Caco-2 (cell line): ENCODE measurements around the gene GOLGA2. TPM values are rescaled to one million over a fixed set of nuclear protein-coding genes. Genes with fewer than 3 reads are reported as not detected.
A peak's percentile ranks its signal among the peaks of the same experiment; 100 is the strongest.

ENCODE experiments used
- BruUV-seq: library from RNA; stranded (reverse); fragments of 400-500 nt; replicated peaks from 2 replicates; lab custom pipeline; 2021; lab: Mats Ljungman, UMichigan
- CTCF ChIA-PET: fragments of 300-600 bp; sonication (Branson Sonifier 250); formaldehyde crosslinking; loops from one replicate; lab custom pipeline; 2022; ENCODE audit warnings: antibody characterized with exemption; lab: Charles Lee
- POLR2A ChIA-PET: fragments of 300-600 bp; sonication (Branson Sonifier 250); formaldehyde crosslinking; loops from one replicate; lab custom pipeline; 2022; ENCODE audit warnings: antibody characterized with exemption; lab: Charles Lee
- DNase-seq, 2 experiments: peaks; one replicate each; pipeline versions ENCODE4 v3.0.0 to v3.0.0-alpha.2; 2020 to 2022
- H3K27me3 ChIP-seq: replicated peaks from 2 replicates; pipeline ENCODE4 v1.6.0; 2011; ENCODE audit warnings: low read length; ENCODE audit not compliant: control insufficient read depth, insufficient read depth
- H3K36me3 ChIP-seq: 2 replicates; pipeline ENCODE4 v1.5.1; 2011; ENCODE audit warnings: low read length; ENCODE audit not compliant: control insufficient read depth, insufficient read depth
- H3K4me1 ChIP-seq: fragments of 250-450 bp; sonication (Bioruptor Pico); 2 replicates; pipeline ENCODE4 v1.5.1; 2020; ENCODE audit warnings: mild to moderate bottlenecking
- H3K4me3 ChIP-seq: 2 replicates; pipeline ENCODE4 v1.5.1; 2011; ENCODE audit warnings: low read depth, mild to moderate bottlenecking, control low read depth, low read length
- H3K9me3 ChIP-seq: fragments of 250-450 bp; sonication (Bioruptor Pico); 2 replicates; pipeline ENCODE4 v1.5.1; 2020; ENCODE audit warnings: mild to moderate bottlenecking, moderate library complexity
- H3K27ac Mint-ChIP-seq: one replicate; pipeline ENCODE4 v1.8.0; 2022; ENCODE audit warnings: mixed read lengths; ENCODE audit not compliant: unreplicated experiment
- H3K27me3 Mint-ChIP-seq: one replicate; pipeline ENCODE4 v1.8.0; 2022; ENCODE audit warnings: mixed read lengths; ENCODE audit not compliant: insufficient read depth, unreplicated experiment
- H3K36me3 Mint-ChIP-seq: one replicate; pipeline ENCODE4 v1.8.0; 2022; ENCODE audit warnings: mild to moderate bottlenecking, mixed read lengths; ENCODE audit not compliant: insufficient read depth, unreplicated experiment
- H3K4me1 Mint-ChIP-seq: one replicate; pipeline ENCODE4 v1.8.0; 2022; ENCODE audit warnings: low read depth, mixed read lengths; ENCODE audit not compliant: unreplicated experiment
- H3K4me3 Mint-ChIP-seq: one replicate; pipeline ENCODE4 v1.8.0; 2022; ENCODE audit warnings: mild to moderate bottlenecking, moderate library complexity, mixed read lengths; ENCODE audit not compliant: unreplicated experiment
- H3K9me3 Mint-ChIP-seq: one replicate; pipeline ENCODE4 v1.8.0; 2022; ENCODE audit warnings: mixed read lengths; ENCODE audit not compliant: unreplicated experiment
- intact Hi-C: fragments of 100-400 bp; cut with micrococcal nuclease; formaldehyde crosslinking; loops from one replicate; pipeline ENCODE4 v1.10.0; 2022; ENCODE audit not compliant: unreplicated experiment
- total RNA-seq: library from RNA; stranded (reverse); gene quantifications from 2 replicates; pipeline ENCODE4 v1.2.3, GENCODE V29; 2022
- TF ChIP-seq, protein P1 (sequence below), 2 experiments: fragments of 200-600 bp in 1 of 2; IDR thresholded peaks; 1 replicate in 1 of 2; 2 replicates in 1 of 2; pipeline versions ENCODE4 v1.5.1 to v1.8.0; 2011 to 2022; ENCODE audit warnings: antibody characterized with exemption in 1 of 2, control low read depth in 1 of 2, inconsistent platforms in 1 of 2, low read depth in 1 of 2, low read length in 1 of 2, mild to moderate bottlenecking in 1 of 2, moderate library complexity in 1 of 2; ENCODE audit not compliant: insufficient read depth in 1 of 2, severe bottlenecking in 1 of 2, unreplicated experiment in 1 of 2

The GOLGA2 gene
- total RNA-seq, 1 experiment from 2014 or later: 97.7 TPM

DNA sequence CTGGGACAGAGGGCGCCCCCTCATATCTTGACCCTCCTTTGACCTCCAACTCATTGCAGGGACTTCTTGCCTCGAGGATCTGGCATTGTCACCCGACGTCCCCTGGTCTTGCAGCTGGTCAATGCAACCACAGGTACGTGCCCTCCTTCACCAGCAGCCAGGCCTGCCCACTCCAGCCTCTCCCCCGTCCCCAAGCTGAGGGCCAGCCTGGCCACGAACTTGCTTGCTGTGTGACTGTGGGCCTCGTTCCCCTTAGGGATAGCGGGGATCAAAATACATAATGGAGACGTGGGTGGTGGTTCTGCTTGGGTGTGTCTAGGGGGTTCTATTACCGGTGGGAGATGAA, 57.7 kb downstream of the GOLGA2 start:
- peak overlapping the region; percentile 44 for H3K4me3 ChIP-seq
- no peaks in the 10 kb centered on the region for H3K27me3 ChIP-seq
- intact Hi-C loops: loop anchor here (1.0 kb wide), 4 partner anchors 15 to 58 kb away; partner anchors contain the start of genes DNM1, GOLGA2 and SWI5
- no peaks in the 10 kb centered on the region for H3K36me3 ChIP-seq
- peaks cover 6% of the 10 kb centered on the region for H3K36me3 Mint-ChIP-seq
- no peaks in the 10 kb centered on the region for H3K9me3 ChIP-seq
- H3K27ac Mint-ChIP-seq: peak overlapping the region; percentile 87
- H3K9me3 Mint-ChIP-seq: no peaks in the 10 kb centered on the region
- peaks cover 3% of the 10 kb centered on the region for H3K27me3 Mint-ChIP-seq
- peak overlapping the region; percentile 86 for H3K4me3 Mint-ChIP-seq
- H3K4me1 ChIP-seq: peaks cover 8% of the 10 kb centered on the region
- DNase-seq: peak in 1 of 2 experiments; percentile 23
- TF ChIP-seq, protein P1, sequence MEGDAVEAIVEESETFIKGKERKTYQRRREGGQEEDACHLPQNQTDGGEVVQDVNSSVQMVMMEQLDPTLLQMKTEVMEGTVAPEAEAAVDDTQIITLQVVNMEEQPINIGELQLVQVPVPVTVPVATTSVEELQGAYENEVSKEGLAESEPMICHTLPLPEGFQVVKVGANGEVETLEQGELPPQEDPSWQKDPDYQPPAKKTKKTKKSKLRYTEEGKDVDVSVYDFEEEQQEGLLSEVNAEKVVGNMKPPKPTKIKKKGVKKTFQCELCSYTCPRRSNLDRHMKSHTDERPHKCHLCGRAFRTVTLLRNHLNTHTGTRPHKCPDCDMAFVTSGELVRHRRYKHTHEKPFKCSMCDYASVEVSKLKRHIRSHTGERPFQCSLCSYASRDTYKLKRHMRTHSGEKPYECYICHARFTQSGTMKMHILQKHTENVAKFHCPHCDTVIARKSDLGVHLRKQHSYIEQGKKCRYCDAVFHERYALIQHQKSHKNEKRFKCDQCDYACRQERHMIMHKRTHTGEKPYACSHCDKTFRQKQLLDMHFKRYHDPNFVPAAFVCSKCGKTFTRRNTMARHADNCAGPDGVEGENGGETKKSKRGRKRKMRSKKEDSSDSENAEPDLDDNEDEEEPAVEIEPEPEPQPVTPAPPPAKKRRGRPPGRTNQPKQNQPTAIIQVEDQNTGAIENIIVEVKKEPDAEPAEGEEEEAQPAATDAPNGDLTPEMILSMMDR (IDR thresholded peaks at IDR 0.05; ENCODE audit: insufficient read depth in 1 of 2, low read depth in 1 of 2, low read length in 1 of 2, severe bottlenecking in 1 of 2, unreplicated experiment in 1 of 2): no peak
- no TSS peak for BruUV-seq
- POLR2A ChIA-PET: interaction anchor here (0.6 to 1.0 kb wide), 5 partner anchors 25 to 418 kb away, joined by 3 to 7 read pairs (median 4); partner anchors contain the start of genes GOLGA2 and SWI5
- peaks cover 12% of the 10 kb centered on the region for H3K4me1 Mint-ChIP-seq
- CTCF ChIA-PET: interaction anchor here (0.6 to 1.1 kb wide), 9 partner anchors 14 to 202 kb away, joined by 3 to 9 read pairs (median 5); no protein-coding TSS in a partner anchor

DNA sequence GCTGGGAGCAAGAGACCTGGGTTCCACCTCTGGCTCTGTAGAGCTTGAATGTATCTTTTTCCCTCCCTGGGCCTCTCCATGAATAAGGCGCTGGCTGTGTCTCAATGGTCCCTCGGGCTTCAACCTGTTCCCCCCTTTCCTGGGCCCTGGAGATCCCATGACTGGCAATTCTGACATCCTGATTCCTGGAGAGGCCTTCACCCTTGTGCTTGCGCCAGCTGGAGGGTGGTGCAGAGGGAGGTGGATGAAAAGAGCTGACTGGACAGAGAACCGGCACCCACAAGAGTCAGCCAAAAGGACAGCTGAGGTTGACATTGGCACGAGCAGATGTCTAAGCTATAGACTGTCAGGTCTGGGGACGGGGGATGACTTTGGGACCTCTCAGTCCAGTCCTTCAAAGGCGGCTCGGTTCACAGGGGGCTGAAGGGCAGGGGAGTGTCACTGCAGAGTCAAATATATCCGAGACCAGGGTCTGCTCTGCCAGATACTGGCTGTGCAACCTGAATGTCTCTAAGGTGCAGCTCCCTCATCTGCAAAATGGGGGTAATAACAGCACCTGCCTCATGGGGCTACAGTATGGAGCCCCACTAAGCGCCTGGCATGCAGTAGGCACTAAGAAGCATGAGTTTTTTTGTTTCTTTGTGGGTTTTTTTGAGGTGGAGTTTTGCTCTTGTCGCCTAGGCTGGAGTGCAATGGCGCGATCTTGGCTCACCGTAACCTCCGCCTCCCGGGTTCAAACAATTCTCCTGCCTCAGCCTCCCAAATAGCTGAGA, 58.8 kb downstream of the GOLGA2 start:
- H3K36me3 Mint-ChIP-seq: peaks cover 6% of the 10 kb centered on the region

More for the DNA sequence above, 58.8 kb downstream of the GOLGA2 start:
- Mint-ChIP-seq H3K27me3 (peaks cover 3% of the 10 kb centered on the region), H3K27ac (no peak overlapping the region), H3K9me3 (no peaks in the 10 kb centered on the region), H3K4me1 (peaks cover 12% of the 10 kb centered on the region), H3K4me3 (no peak overlapping the region)
- DNase-seq: no peak
- Histone ChIP-seq H3K36me3 (no peaks in the 10 kb centered on the region), H3K4me1 (peaks cover 10% of the 10 kb centered on the region), H3K27me3 (no peaks in the 10 kb centered on the region), H3K4me3 (no peak overlapping the region), H3K9me3 (no peaks in the 10 kb centered on the region)
- ChIA-PET CTCF (no interaction called here), POLR2A (no interaction called here)
- no TSS peak for BruUV-seq
- TF ChIP-seq, protein P1 (IDR thresholded peaks at IDR 0.05; ENCODE audit: insufficient read depth in 1 of 2, low read depth in 1 of 2, low read length in 1 of 2, severe bottlenecking in 1 of 2, unreplicated experiment in 1 of 2): no peak
- intact Hi-C loops: no loop called here
